Endodermal cell (in vitro differentiated cells): ENCODE data around the gene SLC29A4. TPM values are rescaled to one million over a fixed set of nuclear protein-coding genes. Genes with fewer than 3 reads are reported as not detected.

Experiments
- DNase-seq: peaks from one replicate; pipeline ENCODE4 v3.0.0-alpha.2; 2017
- H3K27ac ChIP-seq: 2 replicates; pipeline ENCODE4 v1.5.1; 2013; ENCODE audit warnings: mild to moderate bottlenecking, low read depth, low read length, moderate library complexity
- H3K27me3 ChIP-seq: 2 replicates; pipeline ENCODE4 v1.6.1; 2013; ENCODE audit warnings: mild to moderate bottlenecking, low read length, moderate library complexity; ENCODE audit not compliant: insufficient read depth, control insufficient read depth, poor library complexity, severe bottlenecking
- H3K36me3 ChIP-seq: 2 replicates; pipeline ENCODE4 v1.7.0; 2013; ENCODE audit warnings: mild to moderate bottlenecking, low read length, moderate library complexity; ENCODE audit not compliant: control insufficient read depth, insufficient read depth
- H3K4me1 ChIP-seq: one replicate; pipeline ENCODE4 v1.7.0; 2013; ENCODE audit warnings: low read length; ENCODE audit not compliant: control insufficient read depth, insufficient read depth
- H3K4me3 ChIP-seq: 2 replicates; pipeline ENCODE4 v1.5.1; 2013; ENCODE audit warnings: mild to moderate bottlenecking, low read length, moderate library complexity
- H3K9ac ChIP-seq: 2 replicates; pipeline ENCODE4 v1.6.1; 2013; ENCODE audit warnings: mild to moderate bottlenecking, low read length, moderate library complexity; ENCODE audit not compliant: poor library complexity, severe bottlenecking; ENCODE audit errors: extremely low read depth
- H3K9me3 ChIP-seq: 2 replicates; pipeline ENCODE4 v1.6.1; 2013; ENCODE audit warnings: mild to moderate bottlenecking, low read length, moderate library complexity; ENCODE audit not compliant: control insufficient read depth
- H3K27ac Mint-ChIP-seq: 2 replicates; pipeline ENCODE4 v1.8.0; 2020; ENCODE audit warnings: mixed read lengths
- H3K27me3 Mint-ChIP-seq: 2 replicates; pipeline ENCODE4 v1.8.0; 2021; ENCODE audit warnings: mild to moderate bottlenecking, mixed read lengths; ENCODE audit not compliant: insufficient read depth
- H3K36me3 Mint-ChIP-seq: 2 replicates; pipeline ENCODE4 v1.8.0; 2020; ENCODE audit warnings: low read depth, mixed read lengths
- H3K4me1 Mint-ChIP-seq: 2 replicates; pipeline ENCODE4 v1.8.0; 2020; ENCODE audit warnings: mixed read lengths
- H3K4me3 Mint-ChIP-seq: 2 replicates; pipeline ENCODE4 v1.8.0; 2020; ENCODE audit warnings: mild to moderate bottlenecking, moderate library complexity, mixed read lengths
- H3K9me3 Mint-ChIP-seq: 2 replicates; pipeline ENCODE4 v1.8.0; 2020; ENCODE audit warnings: mild to moderate bottlenecking, mixed read lengths
- CTCF ChIP-seq: fragments of 200-600 bp; sonication (generic); conservative IDR thresholded peaks from 2 replicates; pipeline ENCODE4 v1.5.0; 2021; ENCODE audit warnings: antibody characterized with exemption, mild to moderate bottlenecking
- WGBS, 2 experiments: methylation state at CpG; one replicate each; pipeline versions ENCODE4 v1.1.5 to v1.1.7; 2013; ENCODE audit warnings: missing lambda C conversion rate in 2 of 2, mixed read lengths in 1 of 2; ENCODE audit not compliant: insufficient coverage in 1 of 2, insufficient read length in 1 of 2; 5-methylcytosine and 5-hydroxymethylcytosine counted together
- total RNA-seq, 2 donors: library from RNA; stranded (reverse); fragmentation: NEBNext Ultra II Directional in 1 of 2; extraction: Animal tissue kit (Norgen Biotek cat#: 25700) in 1 of 2; gene quantifications; 2 replicates in 1 of 2; 3 replicates in 1 of 2; pipeline ENCODE4 v1.2.1, GENCODE V29; 2021

SLC29A4 gene
- total RNA-seq, 2 donors from 2014 or later, result 15.0 to 23.8 TPM

GRCh38 chr7:5339955-5340354 lies 57.2 kb downstream of the SLC29A4 start:
- Histone ChIP-seq H3K27ac (no peak overlapping the region), H3K4me3 (no peak overlapping the region), H3K36me3 (peaks cover 91% of the 10 kb centered on the region), H3K27me3 (no peaks in the 10 kb centered on the region), H3K9me3 (peaks cover 46% of the 10 kb centered on the region), H3K9ac (no peak overlapping the region), H3K4me1 (no peaks in the 10 kb centered on the region)
- H3K27me3 Mint-ChIP-seq, result no peaks in the 10 kb centered on the region
- no peak overlapping the region for H3K27ac Mint-ChIP-seq
- TF ChIP-seq CTCF, result no peak
- DNase-seq, result no peak
- H3K9me3 Mint-ChIP-seq, result peaks cover 32% of the 10 kb centered on the region
- no peaks in the 10 kb centered on the region for H3K4me1 Mint-ChIP-seq
- 97 to 100% methylated on average over 2 of the region's 2 CpGs for WGBS, 2 experiments
- H3K36me3 Mint-ChIP-seq, result peaks cover 87% of the 10 kb centered on the region
- H3K4me3 Mint-ChIP-seq, result no peak overlapping the region

GRCh38 chr7:5342631-5343030 lies 59.9 kb downstream of the SLC29A4 start:
- Histone ChIP-seq H3K4me3 (no peak overlapping the region), H3K27me3 (no peaks in the 10 kb centered on the region), H3K4me1 (no peaks in the 10 kb centered on the region), H3K36me3 (peaks cover 80% of the 10 kb centered on the region), H3K9me3 (peaks cover 35% of the 10 kb centered on the region), H3K27ac (no peak overlapping the region), H3K9ac (no peak overlapping the region)
- no peaks in the 10 kb centered on the region for H3K27me3 Mint-ChIP-seq
- peaks cover 28% of the 10 kb centered on the region for H3K9me3 Mint-ChIP-seq
- peak overlapping the region; percentile 25 for H3K27ac Mint-ChIP-seq
- H3K4me1 Mint-ChIP-seq, result no peaks in the 10 kb centered on the region
- H3K4me3 Mint-ChIP-seq, result no peak overlapping the region
- no peak for DNase-seq
- 96 to 100% methylated on average over 1 to 6 of the region's 6 CpGs for whole genome bisulfite sequencing, 2 experiments
- TF ChIP-seq CTCF, result no peak
- H3K36me3 Mint-ChIP-seq, result peaks cover 80% of the 10 kb centered on the region

- H3K27ac Mint-ChIP-seq, result no peak overlapping the region
- no peaks in the 10 kb centered on the region for H3K27me3 Mint-ChIP-seq
- Histone ChIP-seq H3K4me1 (no peaks in the 10 kb centered on the region), H3K9me3 (peaks cover 29% of the 10 kb centered on the region), H3K4me3 (no peak overlapping the region), H3K36me3 (peaks cover 77% of the 10 kb centered on the region), H3K27ac (no peak overlapping the region), H3K27me3 (no peaks in the 10 kb centered on the region), H3K9ac (no peak overlapping the region)
- H3K4me1 Mint-ChIP-seq, result no peaks in the 10 kb centered on the region
- H3K4me3 Mint-ChIP-seq, result no peak overlapping the region
- no peak for TF ChIP-seq CTCF
- H3K36me3 Mint-ChIP-seq, result peaks cover 75% of the 10 kb centered on the region
- H3K9me3 Mint-ChIP-seq, result peaks cover 28% of the 10 kb centered on the region
- 96 to 100% methylated on average over 1 to 2 of the region's 2 CpGs for WGBS, 2 experiments
- no peak for DNase-seq
Measured at GRCh38 chr7:5343884-5344283, 61.1 kb downstream of the SLC29A4 start.
